RCC 7860 (cell line): ENCODE measurements around the gene ANGPTL5.
A peak's percentile ranks its signal among the peaks of the same experiment; 100 is the strongest.
"Not testable (repeated sequence)": the region's sequence is repeated elsewhere in the genome, so short reads cannot be mapped to it uniquely, and the experiment has no call there.

ENCODE experiments used
- DNase-seq: peaks from one replicate; pipeline ENCODE4 v3.0.0-alpha.2; 2015; ENCODE audit warnings: low spot score
- FAIRE-seq: peaks from 2 replicates; lab custom pipeline; 2012; peaks lifted over from hg19 to GRCh38; lab: Jason Lieb, UNC

The ANGPTL5 gene

DNA sequence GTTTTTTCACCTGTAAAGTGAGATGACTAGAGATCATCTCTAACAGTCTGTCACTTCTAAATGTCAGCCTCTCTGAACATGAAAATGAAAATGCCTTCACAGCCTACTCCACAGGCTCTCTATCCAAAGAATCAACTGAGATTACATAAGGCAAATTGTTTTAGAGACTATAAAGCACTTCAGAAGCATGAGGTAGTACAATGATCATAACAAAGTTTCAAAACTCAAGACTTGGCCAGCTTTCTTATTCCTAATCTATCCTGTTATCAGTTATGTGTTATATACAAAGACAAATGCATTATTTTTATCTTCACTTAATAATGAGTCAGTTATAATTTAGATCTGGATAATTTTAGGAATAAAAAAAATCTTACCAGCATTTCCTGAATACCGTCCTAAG is 21.8 kb downstream of the ANGPTL5 start:
- no peak for FAIRE-seq
- DNase-seq: no peak

DNA sequence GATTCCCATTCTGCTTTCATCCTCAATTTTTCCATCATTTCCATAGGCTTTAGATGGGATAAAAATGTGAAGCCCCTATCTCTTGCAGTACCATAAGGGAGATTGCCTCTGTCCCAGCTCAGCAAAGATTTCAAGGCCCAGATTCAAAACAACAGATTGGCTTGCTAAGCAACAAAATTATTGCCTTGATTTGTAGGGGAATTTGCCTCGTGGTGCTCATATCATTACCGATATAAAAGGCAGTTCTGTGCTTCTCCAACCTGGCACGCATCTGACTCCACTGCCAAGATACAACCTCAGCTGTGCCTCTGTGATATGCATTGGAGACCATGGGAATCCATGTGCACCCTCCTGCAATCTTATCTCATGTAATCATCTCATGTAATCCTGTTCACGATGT is 26.6 kb downstream of the ANGPTL5 start:
- no peak for FAIRE-seq

DNA sequence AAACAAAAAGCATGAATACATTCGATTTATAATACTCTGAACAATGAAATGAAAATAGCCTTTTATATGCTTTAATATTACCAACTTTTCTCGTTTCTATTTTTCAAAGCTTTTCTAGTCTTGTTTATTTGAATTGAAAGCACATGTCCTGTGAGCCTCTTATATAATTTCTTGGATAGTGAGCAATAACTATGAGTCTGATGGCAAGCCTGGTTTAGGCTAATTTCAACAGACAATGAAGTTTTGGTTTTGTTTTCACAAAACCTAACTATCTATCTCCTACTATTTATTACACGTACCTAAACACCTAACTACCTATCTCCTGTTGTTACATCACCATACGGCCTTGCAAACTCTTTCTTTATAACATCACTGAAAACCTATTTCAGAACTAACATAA is 30.7 kb downstream of the ANGPTL5 start:
- DNase-seq: no peak
- no peak for FAIRE-seq

More for the DNA sequence above, 26.6 kb downstream of the ANGPTL5 start:
- no peak for DNase-seq

DNA sequence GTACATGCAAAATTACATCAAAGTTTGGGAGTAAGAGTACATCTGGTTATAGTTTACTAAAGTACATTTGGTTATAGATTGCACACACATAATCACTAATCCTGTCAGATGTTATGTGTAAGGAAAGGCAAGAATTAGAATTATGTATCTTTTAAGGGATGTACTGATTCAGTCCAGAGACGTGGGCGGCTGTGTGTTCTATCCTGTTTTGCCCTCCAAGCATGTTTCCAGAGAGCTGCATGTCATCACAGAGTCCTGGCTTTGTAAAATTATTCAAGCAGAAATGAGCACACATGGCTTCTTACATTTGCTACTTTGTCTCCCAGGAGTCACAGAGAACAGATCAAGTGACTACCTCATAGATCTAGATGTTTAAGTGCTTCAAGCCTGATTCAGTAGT is 34.7 kb downstream of the ANGPTL5 start:
- DNase-seq (no peak), FAIRE-seq (no peak)

DNA sequence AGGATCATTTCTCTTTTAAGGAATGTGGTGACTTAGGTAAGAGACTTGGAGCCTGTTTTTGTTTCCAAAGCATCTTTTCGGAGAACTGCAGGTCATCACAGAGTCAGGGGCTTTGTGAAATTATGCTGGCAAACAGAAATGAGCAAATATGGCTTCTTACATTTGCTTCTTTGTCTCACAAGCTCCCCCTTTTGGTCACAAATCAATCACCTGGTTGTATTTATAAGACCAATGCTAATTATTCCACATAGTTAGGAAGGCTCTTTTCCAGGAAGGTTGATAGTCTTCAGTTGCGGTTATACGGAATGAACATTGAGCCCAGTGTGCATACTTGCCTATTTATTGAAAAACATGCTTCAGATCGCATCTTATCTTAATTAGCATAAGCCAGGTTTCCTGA is 36.1 kb downstream of the ANGPTL5 start:
- no peak for DNase-seq
- no peak for FAIRE-seq

DNA sequence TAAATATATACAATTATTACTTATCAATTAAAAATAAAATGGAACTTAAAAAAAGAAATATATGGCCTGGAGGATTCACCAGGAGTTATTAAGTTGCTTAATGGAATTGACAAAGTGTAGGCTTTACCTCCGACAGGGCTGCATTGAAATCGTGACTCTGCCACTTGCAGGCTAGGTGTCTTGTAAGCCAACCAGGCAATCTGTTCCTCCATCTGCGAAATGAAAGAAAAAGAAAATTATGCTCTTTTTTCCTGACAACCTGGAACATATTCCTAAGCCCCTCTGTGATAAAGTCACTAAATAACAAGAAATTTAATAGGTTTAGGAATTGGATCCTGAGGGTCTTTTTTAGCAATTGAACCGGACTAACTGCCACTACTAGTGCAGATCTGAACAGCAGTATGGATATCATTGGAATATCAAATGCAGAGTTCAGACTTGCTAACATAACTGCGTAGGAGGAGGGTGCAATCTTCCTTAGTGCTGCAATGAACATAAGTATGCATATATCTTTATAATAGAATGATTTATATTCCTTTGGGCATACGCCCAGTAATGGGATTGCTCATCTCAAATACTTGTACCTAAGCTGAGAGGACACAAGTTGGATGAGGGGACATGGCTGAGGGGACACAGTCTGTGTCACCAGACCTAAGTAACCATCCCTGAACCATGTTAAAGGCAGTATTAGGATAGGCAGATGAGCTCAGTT is 44.0 kb downstream of the ANGPTL5 start:
- no peak for DNase-seq
- FAIRE-seq: no peak

DNA sequence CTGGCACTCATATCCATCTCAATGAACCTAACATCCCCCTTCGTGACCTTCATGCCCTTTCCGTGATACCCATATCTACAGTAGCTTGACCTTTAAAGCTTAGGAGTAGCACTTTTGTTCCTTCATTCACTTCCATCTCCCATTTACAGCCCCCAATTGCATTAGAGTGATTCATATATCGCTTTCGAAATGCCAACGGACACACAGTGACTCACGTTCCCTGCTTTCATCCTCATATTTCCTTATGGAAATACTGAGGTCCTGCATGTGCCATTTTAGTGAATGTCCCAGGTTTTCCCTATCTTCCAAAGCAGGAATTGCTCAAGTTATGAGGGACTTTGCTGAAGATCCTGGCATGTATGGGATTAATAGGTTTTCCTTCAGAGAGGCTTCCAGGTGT is 45.8 kb downstream of the ANGPTL5 start:
- peak; percentile 61 for FAIRE-seq

DNA sequence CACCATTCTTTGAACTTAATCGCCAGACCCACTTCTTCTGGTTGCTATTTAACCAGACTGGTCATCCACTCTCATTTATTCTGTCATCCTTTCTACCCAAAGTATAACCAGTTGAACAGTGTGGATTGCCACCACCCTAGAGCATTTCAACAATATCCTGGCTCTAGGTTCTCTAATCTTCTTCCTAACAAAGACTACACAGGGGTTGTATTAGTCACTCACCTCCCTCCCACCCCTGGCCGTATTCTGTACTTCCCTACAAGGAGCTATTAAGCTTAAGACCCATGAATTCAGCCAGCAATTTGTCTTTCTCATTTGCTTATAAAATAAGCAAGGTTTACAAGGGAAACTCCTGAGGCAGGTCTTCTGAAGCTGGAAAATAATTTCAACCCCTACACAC is 48.4 kb downstream of the ANGPTL5 start:
- FAIRE-seq: peak; percentile 90

More for the DNA sequence above, 45.8 kb downstream of the ANGPTL5 start:
- DNase-seq: peak; percentile 75

DNA sequence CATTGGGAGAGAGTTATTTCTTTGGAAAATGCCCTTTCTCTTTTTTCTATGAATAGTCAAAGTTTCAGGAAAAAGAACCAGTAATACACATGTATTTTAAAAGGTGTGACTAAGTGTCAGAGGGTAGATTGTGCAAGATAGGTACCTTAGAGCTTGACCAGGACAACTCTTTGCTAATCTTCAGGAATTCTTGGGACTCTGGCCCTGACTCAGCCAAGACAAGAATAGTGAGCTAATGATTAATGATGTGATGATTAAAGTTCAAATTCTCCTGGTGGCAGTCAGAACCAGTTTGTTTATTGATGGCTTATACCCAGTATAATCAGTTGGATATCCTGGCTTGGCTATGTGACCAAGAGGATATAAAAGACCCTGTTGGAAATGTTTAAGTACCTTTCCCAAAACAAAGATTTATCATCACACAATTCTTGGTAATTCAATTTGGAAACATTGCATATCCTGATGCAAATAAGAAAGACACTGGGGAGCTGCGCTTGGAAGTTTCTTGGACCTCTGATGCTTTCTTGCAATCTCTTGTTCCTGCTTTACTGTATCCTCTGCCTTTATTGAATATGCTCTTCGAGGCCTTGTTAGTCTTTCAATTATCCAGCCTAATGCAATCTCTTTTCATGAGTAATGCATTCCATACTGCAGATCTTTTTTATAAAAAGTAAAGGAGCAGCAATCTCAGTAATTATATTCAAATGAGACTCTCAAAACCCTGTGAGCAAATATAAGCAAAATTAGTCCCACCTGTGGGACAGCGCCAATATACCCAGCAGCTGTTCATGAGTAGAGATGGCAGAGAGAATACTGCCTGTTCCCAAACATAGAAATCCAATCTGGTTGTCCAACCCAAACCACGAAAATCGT is 49.5 kb downstream of the ANGPTL5 start:
- FAIRE-seq: peak; percentile 96
- DNase-seq: peak; percentile 91

More for the DNA sequence above, 48.4 kb downstream of the ANGPTL5 start:
- peak; percentile 85 for DNase-seq

DNA sequence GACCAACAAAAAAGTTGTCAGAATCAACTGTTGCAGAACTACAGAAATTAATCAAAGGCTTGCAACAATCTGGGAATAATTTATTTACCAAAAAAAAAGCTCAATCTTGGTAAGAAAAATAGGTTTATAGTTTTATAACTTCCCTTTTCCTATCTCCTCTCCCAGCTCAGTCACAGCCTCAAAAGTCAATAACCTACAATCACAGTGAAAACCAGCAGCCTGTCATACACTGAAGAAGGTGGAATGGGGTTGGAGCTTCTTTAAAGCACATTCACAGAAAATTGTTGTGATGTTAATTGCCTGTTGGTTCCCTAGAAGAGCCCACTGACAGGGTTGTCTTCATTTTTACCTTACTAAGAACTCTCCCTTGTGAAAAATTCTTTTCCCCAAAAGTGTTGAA is 52.2 kb downstream of the ANGPTL5 start:
- FAIRE-seq (no peak), DNase-seq (no peak)

DNA sequence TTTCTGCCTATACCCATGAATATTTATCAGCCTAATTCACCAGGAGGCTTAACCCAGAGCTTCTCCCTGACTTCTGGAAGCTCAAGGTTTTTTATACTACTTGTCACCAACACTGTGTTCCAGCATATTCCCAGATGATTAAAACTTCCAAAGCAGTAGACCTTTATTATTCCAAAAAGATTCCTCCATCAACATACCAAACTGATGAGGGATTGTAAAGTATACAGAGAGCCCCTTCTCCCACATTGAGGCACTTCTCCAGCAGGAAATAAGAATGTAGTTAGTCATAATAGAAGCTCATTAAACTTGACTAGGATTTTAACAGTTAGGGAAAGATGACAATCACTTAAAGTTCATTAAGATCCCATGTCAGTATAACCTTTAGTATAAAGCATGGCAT is 53.0 kb downstream of the ANGPTL5 start:
- DNase-seq: peak; percentile 74
- FAIRE-seq: peak; percentile 74

DNA sequence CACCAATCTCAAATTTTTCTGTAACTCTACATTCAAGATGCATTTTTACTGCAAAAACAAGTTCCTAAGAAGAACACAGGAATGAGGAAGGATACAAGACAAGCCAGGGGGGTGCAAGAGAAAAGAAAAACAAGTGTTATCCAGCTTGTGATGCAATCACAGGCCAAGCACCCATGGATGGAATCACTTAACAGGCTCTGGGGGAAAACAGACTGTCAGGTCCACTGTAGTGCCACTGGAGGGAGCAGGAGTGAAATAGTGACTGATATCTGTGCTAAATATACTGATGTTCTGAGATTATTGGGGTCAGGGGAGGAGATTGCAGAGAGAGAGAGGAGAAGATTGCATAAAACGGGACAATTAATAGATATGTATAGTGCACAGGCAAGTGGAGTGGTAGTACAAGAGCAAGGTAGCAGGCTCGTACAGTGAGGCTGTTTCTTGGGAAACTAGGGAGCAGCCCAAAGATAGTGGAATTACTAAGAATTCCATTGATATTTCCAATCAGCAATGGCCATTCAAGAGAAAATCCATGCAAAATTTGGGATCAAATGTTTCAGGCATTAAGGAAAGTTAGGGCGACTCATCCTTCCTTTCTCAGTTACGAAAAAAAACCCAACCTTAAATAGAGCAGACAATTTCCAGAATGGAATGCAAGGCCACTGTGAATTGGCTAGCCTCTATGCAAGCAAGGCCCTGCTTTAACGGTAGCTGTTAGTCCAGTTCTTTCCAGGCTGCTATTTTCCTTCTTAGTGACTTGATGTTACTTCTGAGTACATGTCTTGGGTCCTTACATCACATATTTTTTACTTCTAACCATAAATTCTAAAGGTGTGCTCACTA is 53.7 kb downstream of the ANGPTL5 start:
- no peak for FAIRE-seq
- peak; percentile 26 for DNase-seq

DNA sequence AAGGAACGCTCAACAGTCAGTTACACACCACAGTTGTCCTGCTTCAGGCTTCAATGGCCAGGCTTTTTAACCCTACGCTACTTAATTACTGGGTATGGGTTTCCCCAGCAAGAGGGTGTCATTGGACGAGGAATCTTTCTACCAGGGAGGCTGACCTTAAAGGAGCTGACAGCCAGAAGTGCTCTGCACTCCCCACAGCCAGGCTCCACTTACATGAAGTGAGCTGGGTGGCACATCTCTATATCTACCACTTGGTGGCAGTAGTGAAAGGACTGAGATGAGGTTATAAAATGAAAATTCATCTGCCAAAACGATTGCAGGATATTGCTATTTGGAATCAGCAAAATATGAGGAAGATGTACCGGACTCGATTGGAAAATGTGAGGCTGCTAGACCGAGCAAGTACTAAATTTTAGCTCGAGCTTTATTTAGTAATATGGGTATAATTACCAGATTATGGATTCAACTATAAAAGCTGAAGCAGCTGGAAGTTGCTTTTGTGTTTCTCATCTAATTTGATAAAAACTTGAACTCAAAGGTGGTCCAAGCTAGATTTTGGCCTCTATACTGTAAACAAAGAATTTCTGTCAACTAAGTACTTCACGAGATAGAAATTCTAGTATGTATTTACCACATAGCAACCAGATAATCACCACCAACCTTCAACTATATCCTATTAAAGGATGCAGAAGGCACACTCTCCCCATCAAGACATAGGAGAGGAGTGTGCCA is 55.5 kb downstream of the ANGPTL5 start:
- peak; percentile 51 for FAIRE-seq
- peak; percentile 56 for DNase-seq

DNA sequence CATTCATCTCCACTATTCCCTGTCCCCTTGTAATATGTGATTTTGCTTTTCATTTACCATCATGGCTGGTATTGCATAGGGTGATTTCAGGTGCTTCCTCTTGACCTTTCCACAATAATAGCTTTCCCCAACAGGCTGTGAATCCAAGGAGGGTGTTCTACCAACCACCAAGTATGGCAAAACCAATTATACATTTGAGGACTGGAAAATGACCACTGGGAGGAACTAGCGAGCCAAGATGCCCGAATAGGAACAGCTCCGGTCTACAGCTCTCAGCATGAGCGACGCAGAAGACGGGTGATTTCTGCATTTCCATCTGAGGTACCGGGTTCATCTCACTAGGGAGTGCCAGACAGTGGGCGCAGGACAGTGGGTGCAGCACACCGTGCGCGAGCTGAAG is 64.1 kb downstream of the ANGPTL5 start:
- not testable (repeated sequence) for DNase-seq, FAIRE-seq

DNA sequence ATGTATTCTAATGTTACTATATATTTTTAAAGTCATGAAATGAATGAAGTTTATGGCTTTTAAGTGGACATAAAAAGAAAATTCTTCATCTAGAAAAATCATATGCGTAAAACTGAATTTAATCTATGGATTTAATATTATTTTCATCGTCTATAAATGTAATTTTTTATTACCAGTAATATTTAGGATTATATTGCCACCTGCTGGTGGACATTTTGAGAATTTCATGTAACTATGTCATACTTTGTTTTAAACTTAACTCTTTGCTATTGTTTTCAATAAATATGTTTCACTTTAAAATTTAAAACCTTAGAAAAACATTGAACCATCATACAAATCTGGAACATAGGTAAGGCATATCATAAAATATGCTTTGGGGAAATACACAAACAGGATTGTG is 68.1 kb downstream of the ANGPTL5 start:
- FAIRE-seq (peak; percentile 76), DNase-seq (no peak)

DNA sequence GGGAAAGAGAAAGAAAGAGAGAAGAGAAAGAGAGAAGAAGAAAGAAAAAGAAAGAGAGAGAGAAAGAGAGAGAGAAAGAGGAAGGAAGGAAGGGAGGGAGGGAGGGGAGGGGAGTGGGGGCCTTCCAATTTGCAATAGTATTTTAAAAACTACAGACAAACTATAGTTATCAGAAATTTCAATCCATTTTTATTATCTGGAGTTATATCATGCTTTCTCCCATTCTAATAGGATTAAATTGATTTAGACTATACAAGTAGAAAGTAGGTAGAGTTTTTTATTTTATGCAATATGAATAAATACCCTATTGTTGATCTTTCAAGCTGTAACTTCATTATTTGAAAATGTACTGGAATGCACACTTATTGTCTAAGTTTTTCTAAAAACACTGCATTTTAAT is 71.7 kb downstream of the ANGPTL5 start:
- FAIRE-seq (no peak), DNase-seq (no peak)

DNA sequence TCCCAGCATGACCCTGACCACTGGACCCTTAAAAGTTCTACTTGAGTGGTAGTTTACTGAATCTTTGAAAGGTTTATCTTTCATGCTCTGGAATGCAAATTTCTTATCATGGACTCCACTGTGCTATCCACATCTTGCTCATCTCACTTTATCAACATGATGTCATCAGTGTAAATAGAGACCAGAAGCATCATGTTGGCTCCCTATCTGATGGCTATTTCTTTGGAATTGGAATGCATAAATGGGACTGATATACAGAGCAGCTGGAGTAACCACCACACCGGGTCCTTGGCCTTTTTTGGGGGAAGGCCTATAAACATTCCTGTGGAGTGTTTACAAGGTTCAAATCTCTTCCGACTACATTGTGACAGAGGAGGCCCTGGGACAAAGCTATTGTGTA is 75.6 kb downstream of the ANGPTL5 start:
- no peak for DNase-seq
- FAIRE-seq: no peak
